Adipocyte (in vitro differentiated cells): Measurements from ENCODE around the gene TBC1D5.

Experiments used
- DNase-seq: peaks from one replicate; pipeline ENCODE4 v3.0.0-alpha.2; 2015; ENCODE audit warnings: low read depth
- H3K27me3 ChIP-seq: replicated peaks from 2 replicates; pipeline ENCODE4 v1.7.0; 2013; ENCODE audit warnings: mild to moderate bottlenecking, low read length, moderate library complexity; ENCODE audit not compliant: control insufficient read depth, insufficient read depth
- H3K36me3 ChIP-seq: 2 replicates; pipeline ENCODE4 v1.7.0; 2013; ENCODE audit warnings: low read length, mild to moderate bottlenecking, moderate library complexity; ENCODE audit not compliant: control insufficient read depth, insufficient read depth, severe bottlenecking
- H3K4me1 ChIP-seq: 2 replicates; pipeline ENCODE4 v1.7.0; 2013; ENCODE audit warnings: mild to moderate bottlenecking, low read length, moderate library complexity; ENCODE audit not compliant: control insufficient read depth, insufficient read depth
- H3K4me3 ChIP-seq: 2 replicates; pipeline ENCODE4 v1.7.0; 2013; ENCODE audit warnings: mild to moderate bottlenecking, low read length, moderate library complexity
- H3K9ac ChIP-seq: 2 replicates; pipeline ENCODE4 v1.7.0; 2013; ENCODE audit warnings: mild to moderate bottlenecking, low read length, moderate library complexity
- H3K9me3 ChIP-seq: 2 replicates; pipeline ENCODE4 v1.7.0; 2013; ENCODE audit warnings: mild to moderate bottlenecking, low read length, moderate library complexity; ENCODE audit not compliant: control insufficient read depth

TBC1D5 gene

DNA sequence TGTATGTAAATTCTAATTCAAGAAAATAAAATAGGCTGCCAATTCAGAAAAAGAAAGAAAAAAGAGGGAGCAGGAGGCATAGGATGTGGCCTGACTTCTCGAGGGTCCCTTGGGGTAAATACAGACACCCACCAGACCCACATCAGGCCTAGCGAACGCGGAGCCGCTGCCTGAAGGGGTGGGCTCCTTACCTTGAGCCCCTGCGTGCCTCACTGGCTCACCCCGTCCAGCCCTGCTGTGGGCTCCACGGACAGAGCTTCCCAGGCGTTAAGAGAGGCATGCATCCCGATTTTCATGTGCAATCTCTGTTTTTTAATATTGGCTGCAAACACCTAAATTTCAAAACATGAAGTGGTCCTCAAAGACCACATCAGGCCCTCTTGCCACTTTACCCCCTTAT, 599.9 kb downstream of the TBC1D5 start:
- Histone ChIP-seq H3K4me1 (peaks cover 7% of the 10 kb centered on the region), H3K9me3 (peaks cover 6% of the 10 kb centered on the region), H3K4me3 (no peak overlapping the region), H3K27me3 (no peaks in the 10 kb centered on the region), H3K9ac (no peak overlapping the region), H3K36me3 (no peaks in the 10 kb centered on the region)
- DNase-seq: no peak

DNA sequence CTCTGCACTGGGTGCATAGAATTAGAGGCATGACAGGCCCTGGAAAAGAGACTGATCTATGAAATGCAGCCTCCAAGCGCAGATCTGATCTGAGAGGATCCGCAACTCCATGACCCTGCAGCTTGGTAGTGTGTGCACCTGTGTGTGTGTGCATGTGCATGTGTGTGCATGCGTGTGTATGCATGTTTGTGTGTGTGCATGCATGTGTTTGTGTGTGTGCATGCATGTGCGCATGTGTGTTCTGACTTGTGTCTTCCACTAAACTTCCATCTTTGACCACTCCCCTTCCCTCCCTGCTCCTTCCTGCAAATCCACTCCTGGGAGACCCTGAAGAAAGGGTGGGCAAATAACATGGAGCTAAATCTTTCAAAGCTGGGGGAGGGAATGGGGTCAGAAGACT, 600.7 kb downstream of the TBC1D5 start:
- H3K4me3 ChIP-seq: no peak overlapping the region
- no peaks in the 10 kb centered on the region for H3K27me3 ChIP-seq
- peaks cover 7% of the 10 kb centered on the region for H3K9me3 ChIP-seq
- peaks cover 7% of the 10 kb centered on the region for H3K4me1 ChIP-seq
- DNase-seq: no peak
- no peak overlapping the region for H3K9ac ChIP-seq
- H3K36me3 ChIP-seq: no peaks in the 10 kb centered on the region

DNA sequence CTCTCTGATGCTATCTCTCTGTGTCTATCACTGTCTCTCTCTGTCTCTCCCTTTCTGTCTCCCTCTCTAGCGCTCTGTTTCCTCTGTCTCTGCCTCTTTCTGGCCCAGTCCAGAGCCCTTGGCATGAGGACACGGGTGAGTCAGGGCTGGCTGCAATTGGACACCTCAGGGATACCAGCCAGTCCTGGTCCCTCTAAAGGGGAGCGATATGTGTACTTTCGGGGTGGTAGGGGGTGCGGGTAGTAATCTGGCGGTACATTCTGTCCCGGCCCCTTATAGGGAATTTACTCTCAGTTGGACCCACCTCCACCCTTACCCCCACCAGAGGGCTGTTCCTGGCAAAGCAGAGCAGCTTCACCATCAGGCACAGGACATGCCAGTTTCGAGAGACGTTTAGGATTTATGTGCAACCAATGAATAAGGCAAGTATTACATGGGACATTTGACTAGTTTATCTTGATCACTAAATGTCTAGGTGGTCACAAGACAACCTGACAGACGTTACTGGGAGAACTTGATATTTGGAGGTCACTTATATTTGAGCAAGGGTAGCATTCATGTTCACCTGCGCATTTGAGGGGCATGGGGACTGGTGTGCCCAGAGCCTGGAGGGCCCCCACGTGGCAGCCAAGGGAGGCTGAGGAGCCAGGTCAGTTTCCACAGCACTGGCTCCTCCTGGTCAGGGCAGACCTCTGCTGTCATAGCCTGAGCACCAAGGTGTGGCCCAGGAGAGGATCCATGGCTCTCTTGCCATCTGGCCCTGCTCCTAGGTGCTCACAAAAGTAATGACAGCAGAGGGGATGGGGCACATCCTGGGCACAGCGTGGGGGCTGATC, 601.5 kb downstream of the TBC1D5 start:
- DNase-seq: no peak

DNA sequence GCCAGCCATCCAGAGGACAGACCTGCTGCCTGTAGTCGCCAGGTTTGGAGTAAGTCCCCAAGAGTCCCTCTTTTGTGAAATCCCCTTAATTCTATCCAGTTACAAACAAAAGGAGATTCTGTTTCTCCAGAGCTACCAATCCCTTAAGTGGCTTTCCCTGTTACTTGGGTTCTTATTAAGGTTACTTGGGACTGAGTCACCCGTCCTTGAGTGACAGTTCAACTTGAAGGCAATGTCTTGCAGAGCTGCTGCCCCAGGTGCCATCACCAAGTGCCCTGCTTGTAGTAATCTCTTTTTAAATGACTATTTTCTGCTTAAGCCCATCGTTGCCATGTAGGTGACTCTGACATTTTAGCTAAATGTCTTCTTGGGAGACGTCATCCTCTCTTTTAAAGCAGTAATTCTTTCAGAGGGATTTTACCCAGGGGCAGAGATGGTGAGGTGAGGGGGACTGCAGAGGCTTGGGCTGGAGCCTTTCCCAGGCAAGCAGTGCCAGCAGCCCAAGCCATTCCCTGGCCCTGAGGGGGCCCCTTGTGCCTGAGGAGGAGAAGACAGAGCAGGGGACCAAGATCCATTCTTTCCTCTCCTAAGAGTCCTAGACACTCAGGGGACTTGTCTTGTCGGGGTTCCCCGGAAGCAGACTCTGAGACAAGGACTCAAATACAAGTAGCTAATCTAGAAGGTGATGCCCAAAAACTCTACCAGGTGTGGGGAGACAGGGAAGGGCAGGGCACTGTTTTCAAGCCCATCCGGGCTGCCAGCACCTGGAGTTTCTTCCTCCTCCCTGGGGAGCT, 604.0 kb downstream of the TBC1D5 start:
- DNase-seq: no peak
- Histone ChIP-seq H3K4me1 (peaks cover 12% of the 10 kb centered on the region), H3K36me3 (no peaks in the 10 kb centered on the region), H3K9ac (no peak overlapping the region), H3K9me3 (peaks cover 13% of the 10 kb centered on the region), H3K4me3 (no peak overlapping the region), H3K27me3 (no peaks in the 10 kb centered on the region)

More for the DNA sequence above, 601.5 kb downstream of the TBC1D5 start:
- Histone ChIP-seq H3K4me1 (peaks cover 7% of the 10 kb centered on the region), H3K36me3 (no peaks in the 10 kb centered on the region), H3K9me3 (peaks cover 7% of the 10 kb centered on the region), H3K9ac (no peak overlapping the region), H3K4me3 (no peak overlapping the region), H3K27me3 (no peaks in the 10 kb centered on the region)

DNA sequence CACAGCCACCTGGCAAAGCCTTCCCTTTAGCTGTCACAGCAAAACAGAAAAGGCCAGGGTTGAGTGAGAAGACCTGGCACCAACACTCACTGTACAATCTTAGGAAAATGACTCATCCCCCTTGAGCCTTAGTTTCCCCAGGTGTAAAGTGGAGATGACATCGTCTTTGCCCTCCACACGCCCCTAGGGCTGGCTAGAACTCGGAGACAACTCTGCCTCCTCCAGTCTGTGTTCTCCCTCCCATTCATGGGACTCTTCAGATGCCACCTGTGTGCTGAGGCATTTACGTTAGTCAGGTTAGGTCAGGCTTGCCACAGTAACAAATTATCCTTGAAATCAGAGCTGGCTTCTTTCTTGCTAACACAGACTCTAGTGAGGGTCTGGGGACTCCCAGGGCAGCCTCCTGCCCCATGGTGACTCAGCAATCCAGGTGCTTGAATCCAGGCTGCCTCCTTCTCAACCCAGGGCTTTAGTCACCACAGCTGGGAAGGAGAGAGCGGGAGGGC, 605.1 kb downstream of the TBC1D5 start:
- no peak overlapping the region for H3K4me3 ChIP-seq
- peaks cover 13% of the 10 kb centered on the region for H3K9me3 ChIP-seq
- no peaks in the 10 kb centered on the region for H3K27me3 ChIP-seq
- H3K9ac ChIP-seq: no peak overlapping the region
- no peaks in the 10 kb centered on the region for H3K36me3 ChIP-seq
- peaks cover 16% of the 10 kb centered on the region for H3K4me1 ChIP-seq
- DNase-seq: no peak

DNA sequence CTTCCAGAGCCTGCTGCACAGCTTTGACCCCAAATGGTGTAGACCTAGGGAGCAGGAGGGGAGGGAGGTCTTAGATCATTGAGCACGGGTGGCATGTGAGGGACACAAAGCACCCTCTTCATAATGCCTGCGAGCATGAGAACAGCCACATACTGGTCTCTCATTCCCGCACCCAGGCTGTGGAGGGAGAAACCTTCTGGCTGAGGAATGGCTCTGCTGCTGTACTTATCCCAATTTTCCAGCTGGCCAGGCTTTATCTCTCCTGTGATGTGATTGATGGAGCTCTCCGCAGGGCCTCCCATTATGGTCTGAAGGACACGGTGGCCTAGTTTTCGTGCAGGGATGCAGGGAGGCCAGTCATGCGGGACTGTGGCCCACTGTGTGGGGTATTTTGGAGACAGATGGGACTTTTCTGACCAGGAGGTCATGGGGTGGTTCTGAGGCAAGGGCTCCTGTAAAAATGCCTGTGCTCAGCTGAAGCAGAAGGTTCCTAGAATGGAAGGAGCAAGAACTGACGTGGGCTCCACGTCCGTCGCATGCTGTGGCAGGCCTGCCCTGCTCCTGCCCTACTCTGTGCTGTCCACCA, 606.2 kb downstream of the TBC1D5 start:
- H3K27me3 ChIP-seq: no peaks in the 10 kb centered on the region
- H3K4me3 ChIP-seq: no peak overlapping the region
- peaks cover 13% of the 10 kb centered on the region for H3K9me3 ChIP-seq
- no peaks in the 10 kb centered on the region for H3K36me3 ChIP-seq
- DNase-seq: no peak
- H3K9ac ChIP-seq: no peak overlapping the region
- peaks cover 16% of the 10 kb centered on the region for H3K4me1 ChIP-seq

DNA sequence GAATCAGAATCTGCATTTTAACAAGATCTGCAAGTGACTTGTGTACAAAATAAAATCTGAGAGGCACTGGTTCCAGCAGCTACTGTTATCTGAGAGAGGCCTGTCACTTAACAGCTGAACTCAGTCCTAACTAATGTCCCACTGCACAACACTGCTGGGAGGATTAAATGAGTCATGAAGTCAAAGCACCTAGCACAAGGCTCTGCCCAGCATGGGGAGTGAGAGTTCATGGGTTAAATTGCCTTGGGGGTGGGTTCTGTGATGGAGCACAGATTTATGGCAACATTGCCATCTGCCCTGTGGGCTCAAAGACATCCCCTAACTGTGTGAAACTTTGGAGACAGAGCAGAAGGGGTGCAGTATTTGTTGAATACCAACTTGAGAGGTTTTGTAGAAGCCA, 606.7 kb downstream of the TBC1D5 start:
- Histone ChIP-seq H3K4me1 (peaks cover 13% of the 10 kb centered on the region), H3K27me3 (no peaks in the 10 kb centered on the region), H3K9me3 (peaks cover 13% of the 10 kb centered on the region), H3K4me3 (no peak overlapping the region), H3K36me3 (no peaks in the 10 kb centered on the region), H3K9ac (no peak overlapping the region)
- DNase-seq: no peak

DNA sequence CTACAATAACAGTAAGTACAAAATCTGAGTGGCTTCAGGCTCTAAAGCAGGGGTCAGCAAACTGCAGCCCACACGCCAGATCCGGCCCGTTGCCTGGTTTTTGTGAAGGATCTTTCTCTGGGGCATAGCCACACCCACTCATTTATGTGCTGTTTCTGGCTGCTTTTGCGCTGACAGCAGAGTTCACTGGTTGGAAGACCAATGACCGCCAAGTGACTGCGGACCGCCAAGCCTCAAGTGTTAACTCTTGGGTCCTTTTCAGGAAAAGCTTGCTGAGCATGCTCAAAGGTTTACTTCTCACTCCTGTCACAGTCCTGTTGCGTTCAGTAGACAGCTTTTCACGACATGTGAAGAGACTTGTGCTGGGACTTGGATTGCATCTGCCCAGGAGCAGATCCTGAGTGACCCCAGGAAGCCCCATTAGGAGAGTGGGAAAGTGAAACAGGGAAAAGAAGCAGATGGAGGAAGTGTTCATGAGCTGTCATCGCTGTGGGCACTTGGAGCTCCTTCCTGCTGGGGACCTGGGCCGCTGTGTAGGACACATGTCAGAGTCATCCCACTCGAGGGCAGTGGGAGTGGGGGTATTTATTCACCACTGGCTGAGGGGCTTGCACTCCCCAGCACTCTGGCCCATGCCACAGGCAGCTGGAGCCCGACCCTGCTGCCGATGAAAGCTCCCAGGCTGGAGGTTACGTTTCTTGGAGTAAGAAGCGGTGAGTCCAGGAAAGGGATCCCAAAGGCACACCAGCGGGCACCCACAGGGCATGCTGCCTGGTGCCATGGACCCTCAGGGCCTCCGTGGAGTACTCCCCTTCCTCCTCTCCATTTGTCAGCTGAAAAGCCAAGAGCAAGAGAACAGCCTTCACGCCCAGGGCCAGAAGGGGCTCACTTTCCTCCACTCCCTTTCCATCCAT, 608.5 kb downstream of the TBC1D5 start:
- no peaks in the 10 kb centered on the region for H3K36me3 ChIP-seq

DNA sequence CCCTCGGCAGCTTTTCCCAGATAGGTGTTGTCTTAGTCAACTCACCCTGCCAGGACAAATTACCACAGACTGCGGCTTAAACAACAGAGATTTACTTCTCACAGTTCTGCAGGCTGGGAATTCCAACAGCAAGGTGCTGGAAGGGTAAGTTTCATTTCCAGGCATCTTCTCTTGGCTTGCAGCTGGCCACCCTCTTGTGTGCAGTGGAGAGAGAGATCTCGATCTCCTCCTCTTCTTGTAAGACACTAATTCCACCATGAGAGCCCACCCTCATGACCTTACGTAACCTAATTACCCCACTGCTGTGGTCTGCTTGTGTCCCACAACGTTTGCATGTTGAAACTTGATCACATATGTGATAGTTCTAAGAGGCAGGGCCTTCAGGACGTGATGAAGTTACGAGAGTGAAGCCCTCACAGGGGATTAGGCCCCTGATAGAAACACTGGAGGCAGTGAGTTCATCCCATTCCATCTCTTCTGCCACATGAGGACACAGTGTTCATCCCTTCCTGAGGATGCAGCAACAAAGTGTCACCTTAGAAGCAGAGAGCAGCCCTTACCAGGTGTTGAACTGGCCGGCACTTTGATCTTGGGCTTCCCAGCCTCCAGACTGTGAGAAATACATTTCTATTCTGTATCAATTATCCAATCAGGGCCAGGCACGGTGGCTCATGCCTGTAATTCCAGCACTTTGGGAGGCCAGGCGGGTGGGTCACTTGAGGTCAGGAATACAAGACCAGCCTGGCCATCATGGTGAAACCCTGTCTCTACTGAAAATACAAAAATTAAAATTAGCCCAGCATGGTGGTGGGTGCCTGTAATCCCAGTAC, 609.9 kb downstream of the TBC1D5 start:
- no peak for DNase-seq
- H3K9ac ChIP-seq: no peak overlapping the region
- H3K9me3 ChIP-seq: peaks cover 8% of the 10 kb centered on the region
- H3K4me1 ChIP-seq: peaks cover 9% of the 10 kb centered on the region
- no peak overlapping the region for H3K4me3 ChIP-seq
- no peaks in the 10 kb centered on the region for H3K27me3 ChIP-seq
- H3K36me3 ChIP-seq: no peaks in the 10 kb centered on the region

More for the DNA sequence above, 608.5 kb downstream of the TBC1D5 start:
- peaks cover 13% of the 10 kb centered on the region for H3K9me3 ChIP-seq
- H3K4me3 ChIP-seq: peak overlapping the region; percentile 8
- H3K27me3 ChIP-seq: no peaks in the 10 kb centered on the region
- no peak overlapping the region for H3K9ac ChIP-seq
- DNase-seq: no peak
- H3K4me1 ChIP-seq: peaks cover 9% of the 10 kb centered on the region

DNA sequence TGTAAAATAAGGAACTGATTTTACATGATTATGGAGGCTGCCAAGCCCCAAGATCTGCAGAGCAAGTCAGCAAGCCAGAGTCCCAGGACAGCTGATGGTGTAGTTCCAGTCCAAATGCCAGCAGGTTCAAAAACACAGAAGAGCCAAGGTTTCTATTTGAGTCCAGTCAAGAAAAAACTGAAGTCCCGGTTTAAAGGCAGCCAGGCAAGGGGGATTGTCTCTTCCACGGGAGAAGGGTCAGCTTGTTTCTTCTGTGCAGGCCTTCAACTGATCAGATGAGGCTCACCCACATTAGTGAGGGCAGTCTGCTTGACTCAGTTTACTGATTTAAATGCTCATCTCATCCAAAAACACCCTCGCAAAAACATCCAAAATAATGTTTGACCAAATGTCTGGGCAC, 611.5 kb downstream of the TBC1D5 start:
- peaks cover 9% of the 10 kb centered on the region for H3K4me1 ChIP-seq
- H3K4me3 ChIP-seq: no peak overlapping the region
- no peak overlapping the region for H3K9ac ChIP-seq
- no peaks in the 10 kb centered on the region for H3K36me3 ChIP-seq
- no peaks in the 10 kb centered on the region for H3K27me3 ChIP-seq
- DNase-seq: no peak
- H3K9me3 ChIP-seq: peaks cover 6% of the 10 kb centered on the region
